ENCODE measurements around the gene VILL. TPM values are rescaled to one million over a fixed set of nuclear protein-coding genes. Genes with fewer than 3 reads are reported as not detected.

Gene VILL
- total RNA-seq, 2 experiments from 2014 or later: 13.2 to 23.5 TPM

GRCh38 chr3:38021196-38021595 lies 30.6 kb downstream of the VILL start:
- TF ChIP-seq EZH2phosphoT487 (IDR thresholded peaks at IDR 0.05; ENCODE audit: borderline replicate concordance, low read depth, low read length) (no peak), CTCF (conservative IDR thresholded peaks at IDR 0.05; ENCODE audit: low read length) (no peak)
- Histone ChIP-seq H4K20me1 (ENCODE audit: insufficient read depth, low read length) (no peaks in the 10 kb centered on the region), H3K36me3 (ENCODE audit: insufficient read depth, low read length) (no peaks in the 10 kb centered on the region), H2AFZ (ENCODE audit: low read length) (no peak overlapping the region), H3K79me2 (ENCODE audit: insufficient read depth, low read depth, low read length) (no peaks in the 10 kb centered on the region), H3K4me1 (ENCODE audit: insufficient read depth, low read length, poor library complexity, severe bottlenecking) (peaks cover 17% of the 10 kb centered on the region), H3K27ac (ENCODE audit: low read depth, low read length, poor library complexity, severe bottlenecking) (no peak overlapping the region), H3K9me2 (ENCODE audit: insufficient read depth, low read length) (no peaks in the 10 kb centered on the region), H3K9me3 (ENCODE audit: low read length) (no peaks in the 10 kb centered on the region), H3K4me3 (ENCODE audit: low read depth, low read length, poor library complexity, severe bottlenecking) (no peak overlapping the region), H3K4me2 (ENCODE audit: low read length) (no peak overlapping the region)
- intact Hi-C loops (cut with micrococcal nuclease; ENCODE audit: unreplicated experiment): no loop called here
- CTCF ChIA-PET (ENCODE audit: unreplicated experiment): no interaction called here
- POLR2A ChIA-PET: no interaction called here
- BruUV-seq (replicated peaks): no TSS peak
- no peak for DNase-seq (ENCODE audit: low spot score)

GRCh38 chr3:38022301-38022700 lies 31.7 kb downstream of the VILL start:
- TF ChIP-seq EZH2phosphoT487 (IDR thresholded peaks at IDR 0.05; ENCODE audit: borderline replicate concordance, low read depth, low read length) (no peak), CTCF (conservative IDR thresholded peaks at IDR 0.05; ENCODE audit: low read length) (no peak)
- Histone ChIP-seq H3K36me3 (ENCODE audit: insufficient read depth, low read length) (no peaks in the 10 kb centered on the region), H3K79me2 (ENCODE audit: insufficient read depth, low read depth, low read length) (no peaks in the 10 kb centered on the region), H3K9me3 (ENCODE audit: low read length) (no peaks in the 10 kb centered on the region), H3K4me1 (ENCODE audit: insufficient read depth, low read length, poor library complexity, severe bottlenecking) (peaks cover 17% of the 10 kb centered on the region), H3K9me2 (ENCODE audit: insufficient read depth, low read length) (no peaks in the 10 kb centered on the region), H4K20me1 (ENCODE audit: insufficient read depth, low read length) (no peaks in the 10 kb centered on the region), H3K4me2 (ENCODE audit: low read length) (no peak overlapping the region), H3K27ac (ENCODE audit: low read depth, low read length, poor library complexity, severe bottlenecking) (no peak overlapping the region), H2AFZ (ENCODE audit: low read length) (no peak overlapping the region), H3K4me3 (ENCODE audit: low read depth, low read length, poor library complexity, severe bottlenecking) (no peak overlapping the region)
- intact Hi-C loops (cut with micrococcal nuclease; ENCODE audit: unreplicated experiment): no loop called here
- ChIA-PET POLR2A (no interaction called here), CTCF (ENCODE audit: unreplicated experiment) (no interaction called here)
- BruUV-seq (replicated peaks): no TSS peak
- no peak for DNase-seq (ENCODE audit: low spot score)

- H3K27ac ChIP-seq (ENCODE audit: low read depth, low read length, poor library complexity, severe bottlenecking): no peak overlapping the region
- H3K9me2 ChIP-seq (ENCODE audit: insufficient read depth, low read length): no peaks in the 10 kb centered on the region
- no peaks in the 10 kb centered on the region for H4K20me1 ChIP-seq (ENCODE audit: insufficient read depth, low read length)
- intact Hi-C loops (cut with micrococcal nuclease; ENCODE audit: unreplicated experiment): no loop called here
- peaks cover 17% of the 10 kb centered on the region for H3K4me1 ChIP-seq (ENCODE audit: insufficient read depth, low read length, poor library complexity, severe bottlenecking)
- no peaks in the 10 kb centered on the region for H3K79me2 ChIP-seq (ENCODE audit: insufficient read depth, low read depth, low read length)
- peak overlapping the region; percentile 76 for H3K4me3 ChIP-seq (ENCODE audit: low read depth, low read length, poor library complexity, severe bottlenecking)
- BruUV-seq (replicated peaks): no TSS peak
- H3K9me3 ChIP-seq (ENCODE audit: low read length): no peaks in the 10 kb centered on the region
- no peak for TF ChIP-seq CTCF (conservative IDR thresholded peaks at IDR 0.05; ENCODE audit: low read length)
- TF ChIP-seq EZH2phosphoT487 (IDR thresholded peaks at IDR 0.05; ENCODE audit: borderline replicate concordance, low read depth, low read length): no peak
- POLR2A ChIA-PET: interaction anchor here (0.6 kb wide), 2 partner anchors 51 to 1363 kb away, joined by 3 to 4 read pairs; no protein-coding TSS in a partner anchor
- H3K4me2 ChIP-seq (ENCODE audit: low read length): peak overlapping the region; percentile 80
- no peak for DNase-seq (ENCODE audit: low spot score)
- no peaks in the 10 kb centered on the region for H3K36me3 ChIP-seq (ENCODE audit: insufficient read depth, low read length)
- CTCF ChIA-PET (ENCODE audit: unreplicated experiment): no interaction called here
- no peak overlapping the region for H2AFZ ChIP-seq (ENCODE audit: low read length)
These were observed 32.5 kb downstream of the VILL start for GRCh38 chr3:38022896-38023709.

All from OCI-LY7 (cell line).